ENCODE results near the gene IKZF3.
A peak's percentile ranks its signal among the peaks of the same experiment; 100 is the strongest.
"Not testable (repeated sequence)": the region's sequence is repeated elsewhere in the genome, so short reads cannot be mapped to it uniquely, and the experiment has no call there.

Gene IKZF3

GRCh38 chr17:39755554-39756379 is 108.3 kb downstream of the IKZF3 start:
- Mint-ChIP-seq H3K27me3 (peaks cover 18% of the 10 kb centered on the region), H3K4me1 (ENCODE audit: low read depth) (peaks cover 60% of the 10 kb centered on the region), H3K36me3 (ENCODE audit: low read depth) (no peaks in the 10 kb centered on the region), H3K27ac (peak overlapping the region; percentile 90), H3K9me3 (no peaks in the 10 kb centered on the region), H3K4me3 (peak overlapping the region; percentile 59)
- intact Hi-C loops (cut with micrococcal nuclease) = no loop called here

GRCh38 chr17:39754958-39755553 is 109.1 kb downstream of the IKZF3 start:
- Mint-ChIP-seq H3K4me3 (peak overlapping the region; percentile 59), H3K27ac (peak overlapping the region; percentile 90), H3K4me1 (ENCODE audit: low read depth) (peaks cover 60% of the 10 kb centered on the region), H3K9me3 (no peaks in the 10 kb centered on the region), H3K36me3 (ENCODE audit: low read depth) (no peaks in the 10 kb centered on the region), H3K27me3 (peaks cover 20% of the 10 kb centered on the region)
- intact Hi-C loops (cut with micrococcal nuclease) = loop anchor here (1.0 kb wide), 2 partner anchors 25 to 133 kb away; partner anchors contain the start of gene MIEN1

GRCh38 chr17:39754161-39754957 is 109.8 kb downstream of the IKZF3 start:
- Mint-ChIP-seq H3K4me3 (peak overlapping the region; percentile 71), H3K27me3 (peaks cover 16% of the 10 kb centered on the region), H3K9me3 (no peaks in the 10 kb centered on the region), H3K4me1 (ENCODE audit: low read depth) (peaks cover 55% of the 10 kb centered on the region), H3K36me3 (ENCODE audit: low read depth) (no peaks in the 10 kb centered on the region), H3K27ac (peak overlapping the region; percentile 90)
- intact Hi-C loops (cut with micrococcal nuclease) = loop anchor here (1.0 kb wide), 2 partner anchors 24 to 132 kb away; partner anchors contain the start of gene MIEN1

GRCh38 chr17:39753514-39754160 is 110.5 kb downstream of the IKZF3 start:
- no peaks in the 10 kb centered on the region for H3K36me3 Mint-ChIP-seq (ENCODE audit: low read depth)
- H3K27ac Mint-ChIP-seq = peak overlapping the region; percentile 90
- intact Hi-C loops (cut with micrococcal nuclease) = loop anchor here (1.0 kb wide), 2 partner anchors 23 to 131 kb away; partner anchors contain the start of gene MIEN1
- H3K9me3 Mint-ChIP-seq = no peaks in the 10 kb centered on the region
- peaks cover 15% of the 10 kb centered on the region for H3K27me3 Mint-ChIP-seq
- peaks cover 48% of the 10 kb centered on the region for H3K4me1 Mint-ChIP-seq (ENCODE audit: low read depth)
- H3K4me3 Mint-ChIP-seq = peak overlapping the region; percentile 71

GRCh38 chr17:39752241-39752881 is 111.8 kb downstream of the IKZF3 start:
- H3K27me3 Mint-ChIP-seq = peaks cover 18% of the 10 kb centered on the region
- H3K4me1 Mint-ChIP-seq (ENCODE audit: low read depth) = peaks cover 35% of the 10 kb centered on the region
- H3K4me3 Mint-ChIP-seq = no peak overlapping the region
- intact Hi-C loops (cut with micrococcal nuclease) = no loop called here
- H3K9me3 Mint-ChIP-seq = no peaks in the 10 kb centered on the region
- H3K27ac Mint-ChIP-seq = peak overlapping the region; percentile 20
- H3K36me3 Mint-ChIP-seq (ENCODE audit: low read depth) = no peaks in the 10 kb centered on the region

- H3K4me3 Mint-ChIP-seq = no peak overlapping the region
- intact Hi-C loops (cut with micrococcal nuclease) = no loop called here
Observed at GRCh38 chr17:39751637-39752036, 112.5 kb downstream of the IKZF3 start.

GRCh38 chr17:39751016-39751543 is 113.0 kb downstream of the IKZF3 start:
- Mint-ChIP-seq H3K9me3 (no peaks in the 10 kb centered on the region), H3K36me3 (ENCODE audit: low read depth) (no peaks in the 10 kb centered on the region)

More at GRCh38 chr17:39751637-39752036, 112.5 kb downstream of the IKZF3 start:
- Mint-ChIP-seq H3K4me1 (ENCODE audit: low read depth) (peaks cover 30% of the 10 kb centered on the region), H3K27ac (no peak overlapping the region), H3K27me3 (peaks cover 24% of the 10 kb centered on the region), H3K36me3 (ENCODE audit: low read depth) (no peaks in the 10 kb centered on the region), H3K9me3 (no peaks in the 10 kb centered on the region)

GRCh38 chr17:39750131-39751015 is 113.7 kb downstream of the IKZF3 start:
- intact Hi-C loops (cut with micrococcal nuclease) = no loop called here
- H3K4me3 Mint-ChIP-seq = no peak overlapping the region
- H3K36me3 Mint-ChIP-seq (ENCODE audit: low read depth) = no peaks in the 10 kb centered on the region
- no peak overlapping the region for H3K27ac Mint-ChIP-seq
- peaks cover 29% of the 10 kb centered on the region for H3K27me3 Mint-ChIP-seq
- peaks cover 17% of the 10 kb centered on the region for H3K4me1 Mint-ChIP-seq (ENCODE audit: low read depth)
- no peaks in the 10 kb centered on the region for H3K9me3 Mint-ChIP-seq

More at GRCh38 chr17:39751016-39751543, 113.0 kb downstream of the IKZF3 start:
- intact Hi-C loops (cut with micrococcal nuclease) = no loop called here
- Mint-ChIP-seq H3K27ac (no peak overlapping the region), H3K27me3 (peaks cover 27% of the 10 kb centered on the region), H3K4me3 (no peak overlapping the region), H3K4me1 (ENCODE audit: low read depth) (peaks cover 24% of the 10 kb centered on the region)

- H3K36me3 Mint-ChIP-seq (ENCODE audit: low read depth); H3K4me1 Mint-ChIP-seq (ENCODE audit: low read depth); H3K9me3 Mint-ChIP-seq; H3K4me3 Mint-ChIP-seq; H3K27ac Mint-ChIP-seq; intact Hi-C loops (cut with micrococcal nuclease): not testable (repeated sequence)
- H3K27me3 Mint-ChIP-seq = peaks cover 36% of the 10 kb centered on the region
Observed at GRCh38 chr17:39748444-39749034, 115.6 kb downstream of the IKZF3 start.

- intact Hi-C loops (cut with micrococcal nuclease) = no loop called here
- peaks cover under 1% of the 10 kb centered on the region for H3K4me1 Mint-ChIP-seq (ENCODE audit: low read depth)
- H3K9me3 Mint-ChIP-seq = no peaks in the 10 kb centered on the region
- no peak overlapping the region for H3K4me3 Mint-ChIP-seq
- H3K27ac Mint-ChIP-seq = no peak overlapping the region
- H3K27me3 Mint-ChIP-seq = peaks cover 43% of the 10 kb centered on the region
- no peaks in the 10 kb centered on the region for H3K36me3 Mint-ChIP-seq (ENCODE audit: low read depth)
Observed at GRCh38 chr17:39747745-39748144, 116.4 kb downstream of the IKZF3 start.

- peaks cover 57% of the 10 kb centered on the region for H3K27me3 Mint-ChIP-seq
- intact Hi-C loops (cut with micrococcal nuclease) = no loop called here
- no peaks in the 10 kb centered on the region for H3K36me3 Mint-ChIP-seq (ENCODE audit: low read depth)
- H3K4me1 Mint-ChIP-seq (ENCODE audit: low read depth) = no peaks in the 10 kb centered on the region
- H3K27ac Mint-ChIP-seq = no peak overlapping the region
- H3K4me3 Mint-ChIP-seq = no peak overlapping the region
- H3K9me3 Mint-ChIP-seq = no peaks in the 10 kb centered on the region
Observed at GRCh38 chr17:39746145-39746461, 118.0 kb downstream of the IKZF3 start.
